ENCODE data around the gene KDM7A.
"Not testable (repeated sequence)": the region's sequence is repeated elsewhere in the genome, so short reads cannot be mapped to it uniquely, and the experiment has no call there.

- TF ChIP-seq CTCF, POLR2A (IDR thresholded peaks at IDR 0.05): not testable (repeated sequence)
Measured at GRCh38 chr7:140114817-140115216, 62.0 kb downstream of the KDM7A start.

Measured in Peyer's patch (tissue), 4 donors.